Skeletal muscle satellite cell (primary cell): Measurements from ENCODE around the gene PLEKHA1.
A peak's percentile ranks its signal among the peaks of the same experiment; 100 is the strongest.

ENCODE experiments used
- H3K27me3 ChIP-seq: 2 replicates; pipeline ENCODE4 v1.7.0; 2013; ENCODE audit warnings: low read length; ENCODE audit not compliant: control insufficient read depth, insufficient read depth
- H3K36me3 ChIP-seq: 2 replicates; pipeline ENCODE4 v1.7.0; 2013; ENCODE audit warnings: mild to moderate bottlenecking, control low read depth, low read length; ENCODE audit not compliant: insufficient read depth
- H3K4me1 ChIP-seq: 2 replicates; pipeline ENCODE4 v1.7.0; 2013; ENCODE audit warnings: low read length; ENCODE audit not compliant: control insufficient read depth, insufficient read depth
- H3K4me2 ChIP-seq: 2 replicates; pipeline ENCODE4 v1.7.0; 2013; ENCODE audit warnings: mild to moderate bottlenecking, low read length
- H3K4me3 ChIP-seq: 2 replicates; pipeline ENCODE4 v1.7.0; 2013; ENCODE audit warnings: low read length
- H3K9ac ChIP-seq: 2 replicates; pipeline ENCODE4 v1.7.0; 2013; ENCODE audit warnings: mild to moderate bottlenecking, low read depth, low read length, moderate library complexity
- H3K9me3 ChIP-seq: replicated peaks from 2 replicates; pipeline ENCODE4 v1.7.0; 2013; ENCODE audit warnings: mild to moderate bottlenecking, control low read depth, low read length

PLEKHA1 gene

GRCh38 chr10:122465401-122466040 is 91.0 kb downstream of the PLEKHA1 start:
- Histone ChIP-seq H3K9ac (no peak overlapping the region), H3K27me3 (no peaks in the 10 kb centered on the region), H3K4me1 (peaks cover 53% of the 10 kb centered on the region), H3K36me3 (peaks cover 41% of the 10 kb centered on the region), H3K4me2 (peak overlapping the region; percentile 97), H3K9me3 (no peaks in the 10 kb centered on the region), H3K4me3 (no peak overlapping the region)

- no peak overlapping the region for H3K4me3 ChIP-seq
- H3K9me3 ChIP-seq, result no peaks in the 10 kb centered on the region
- peak overlapping the region; percentile 4 for H3K4me2 ChIP-seq
- H3K27me3 ChIP-seq, result no peaks in the 10 kb centered on the region
- H3K9ac ChIP-seq, result no peak overlapping the region
- peaks cover 63% of the 10 kb centered on the region for H3K4me1 ChIP-seq
- H3K36me3 ChIP-seq, result peaks cover 41% of the 10 kb centered on the region
These were observed 92.5 kb downstream of the PLEKHA1 start for GRCh38 chr10:122466951-122467381.

- peaks cover 68% of the 10 kb centered on the region for H3K4me1 ChIP-seq
- H3K4me2 ChIP-seq, result peak overlapping the region; percentile 74
- H3K9me3 ChIP-seq, result no peaks in the 10 kb centered on the region
- H3K36me3 ChIP-seq, result peaks cover 41% of the 10 kb centered on the region
- no peak overlapping the region for H3K4me3 ChIP-seq
- H3K27me3 ChIP-seq, result no peaks in the 10 kb centered on the region
- no peak overlapping the region for H3K9ac ChIP-seq
These were observed 93.2 kb downstream of the PLEKHA1 start for GRCh38 chr10:122467701-122468100.

DNA sequence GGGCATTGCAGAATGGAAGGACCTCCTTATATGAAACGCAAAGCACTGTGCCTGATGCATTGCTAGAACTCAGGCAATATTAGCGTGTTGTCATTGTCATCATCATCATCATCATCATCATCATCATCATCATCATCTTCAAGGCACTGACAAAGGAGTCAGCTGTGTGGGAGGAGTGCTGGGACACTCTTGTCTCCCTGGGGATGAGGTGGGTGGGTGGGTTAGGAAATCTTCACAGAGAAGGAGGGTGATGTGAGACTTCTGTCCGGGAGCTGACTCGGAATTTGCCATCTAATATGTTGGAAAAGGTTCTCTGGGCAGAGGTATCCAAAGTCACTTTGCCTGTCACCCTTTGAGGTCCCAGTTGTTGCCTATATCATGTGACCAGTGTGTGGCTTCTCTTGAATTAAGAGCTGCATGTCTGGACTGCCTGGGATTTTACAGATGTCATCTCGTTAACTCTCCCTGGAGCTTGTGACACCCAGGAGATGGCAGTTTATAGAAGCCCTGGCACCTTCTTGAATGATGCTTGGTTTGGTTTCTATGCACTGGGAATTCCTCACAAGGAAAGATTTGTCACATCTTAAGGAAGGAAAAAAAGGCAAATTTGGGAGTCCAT is 93.9 kb downstream of the PLEKHA1 start:
- peaks cover 37% of the 10 kb centered on the region for H3K36me3 ChIP-seq
- no peaks in the 10 kb centered on the region for H3K9me3 ChIP-seq
- peak overlapping the region; percentile 25 for H3K4me3 ChIP-seq
- H3K9ac ChIP-seq, result peak overlapping the region; percentile 66
- no peaks in the 10 kb centered on the region for H3K27me3 ChIP-seq
- H3K4me2 ChIP-seq, result peak overlapping the region; percentile 74
- H3K4me1 ChIP-seq, result peaks cover 66% of the 10 kb centered on the region

GRCh38 chr10:122468926-122469781 is 94.6 kb downstream of the PLEKHA1 start:
- Histone ChIP-seq H3K9ac (peak overlapping the region; percentile 68), H3K4me1 (peaks cover 60% of the 10 kb centered on the region), H3K4me2 (peak overlapping the region; percentile 74), H3K9me3 (no peaks in the 10 kb centered on the region), H3K4me3 (peak overlapping the region; percentile 49), H3K27me3 (no peaks in the 10 kb centered on the region), H3K36me3 (peaks cover 29% of the 10 kb centered on the region)

DNA sequence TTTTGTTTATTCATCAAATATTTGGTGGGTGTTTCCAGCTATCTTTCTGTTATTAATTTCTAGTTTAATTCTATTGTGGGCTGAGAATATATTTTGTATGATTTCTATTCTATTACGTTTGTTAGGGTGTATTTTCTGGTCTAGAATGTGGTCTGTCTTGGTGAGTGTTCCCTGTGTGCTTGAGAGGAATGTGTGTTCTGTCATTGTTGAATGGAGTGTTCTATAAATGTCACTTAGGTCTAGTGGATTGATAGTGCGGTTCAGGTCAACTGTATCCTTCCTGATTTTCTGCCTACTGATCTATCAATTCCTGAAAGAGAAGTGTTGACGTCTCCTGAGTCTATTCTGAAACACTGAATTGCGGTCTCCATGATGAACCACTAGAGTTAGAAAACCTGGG is 95.3 kb downstream of the PLEKHA1 start:
- Histone ChIP-seq H3K9me3 (no peaks in the 10 kb centered on the region), H3K27me3 (no peaks in the 10 kb centered on the region), H3K36me3 (peaks cover 30% of the 10 kb centered on the region), H3K4me3 (peak overlapping the region; percentile 49), H3K4me2 (peak overlapping the region; percentile 72), H3K9ac (peak overlapping the region; percentile 68), H3K4me1 (peaks cover 60% of the 10 kb centered on the region)

DNA sequence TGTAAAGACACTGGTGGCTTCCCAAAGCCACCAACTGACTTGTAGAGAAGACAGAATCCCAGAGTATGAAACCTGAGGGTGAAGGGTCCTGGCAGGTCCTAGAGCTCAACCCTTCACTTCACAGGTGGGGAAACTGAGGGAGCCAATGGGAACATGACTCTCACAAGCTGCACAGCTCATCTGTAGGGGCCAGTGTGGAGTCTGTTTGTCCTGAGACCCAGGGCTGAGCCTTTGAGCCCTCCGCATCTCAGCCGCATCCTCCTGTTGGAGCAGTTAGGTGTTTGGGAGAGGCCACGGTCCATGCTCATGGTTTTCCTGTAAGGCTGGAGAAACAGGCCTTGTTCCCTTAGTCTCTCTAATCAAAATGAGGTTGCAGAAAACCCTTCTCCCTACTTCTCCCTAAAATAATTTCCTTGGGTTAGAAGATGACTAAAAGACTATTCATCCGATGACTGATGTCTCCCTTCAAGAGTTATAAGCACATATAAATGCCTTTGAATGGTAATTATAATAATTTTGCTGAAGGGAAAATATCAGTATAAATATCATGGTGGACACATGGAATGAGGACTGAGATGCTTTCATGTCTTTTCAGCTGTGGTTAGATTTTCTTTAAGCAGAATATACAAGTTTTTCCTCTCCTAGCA is 97.1 kb downstream of the PLEKHA1 start:
- H3K9me3 ChIP-seq, result no peaks in the 10 kb centered on the region
- H3K27me3 ChIP-seq, result no peaks in the 10 kb centered on the region
- H3K9ac ChIP-seq, result no peak overlapping the region
- H3K36me3 ChIP-seq, result peaks cover 32% of the 10 kb centered on the region
- peak overlapping the region; percentile 24 for H3K4me3 ChIP-seq
- peaks cover 73% of the 10 kb centered on the region for H3K4me1 ChIP-seq
- peak overlapping the region; percentile 27 for H3K4me2 ChIP-seq

GRCh38 chr10:122473116-122473515 is 98.6 kb downstream of the PLEKHA1 start:
- Histone ChIP-seq H3K4me2 (no peak overlapping the region), H3K9ac (no peak overlapping the region), H3K36me3 (peaks cover 25% of the 10 kb centered on the region), H3K4me3 (no peak overlapping the region), H3K27me3 (no peaks in the 10 kb centered on the region), H3K9me3 (no peaks in the 10 kb centered on the region), H3K4me1 (peaks cover 65% of the 10 kb centered on the region)

DNA sequence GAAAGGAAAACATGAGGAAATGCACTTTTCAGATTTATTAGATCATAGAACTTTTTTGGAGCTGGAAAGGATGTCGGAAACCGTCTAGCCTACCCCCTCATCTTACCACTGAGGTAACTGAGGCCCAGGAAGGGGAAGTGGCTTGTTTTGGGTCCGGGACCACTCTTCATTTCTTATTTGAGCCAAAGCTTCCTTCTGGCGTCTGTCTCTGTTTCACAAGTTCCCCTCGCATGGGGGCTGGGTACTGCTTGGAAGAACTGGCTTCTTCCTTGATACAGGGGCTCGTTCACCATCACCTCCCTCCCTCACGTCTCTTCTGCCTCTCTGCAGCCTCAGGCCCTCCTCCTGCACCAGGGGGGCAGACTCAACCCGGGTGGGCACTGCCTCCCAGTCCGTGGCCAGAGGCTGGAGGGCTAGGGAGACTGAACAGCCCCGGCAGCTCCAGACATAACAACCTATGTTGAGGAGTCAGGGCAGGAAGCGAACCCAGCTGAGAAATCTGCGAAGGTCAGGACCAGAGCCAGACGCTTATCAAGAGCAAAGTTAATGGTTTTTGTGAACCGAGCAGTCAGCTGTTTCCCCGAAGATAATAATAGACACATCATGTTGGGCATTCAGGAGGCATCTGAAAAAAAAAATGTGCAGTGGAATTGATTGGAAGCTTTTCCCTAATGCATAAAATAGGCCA is 99.8 kb downstream of the PLEKHA1 start:
- no peak overlapping the region for H3K4me3 ChIP-seq
- no peaks in the 10 kb centered on the region for H3K27me3 ChIP-seq
- H3K4me1 ChIP-seq, result peaks cover 56% of the 10 kb centered on the region
- H3K36me3 ChIP-seq, result peaks cover 29% of the 10 kb centered on the region
- H3K4me2 ChIP-seq, result peak overlapping the region; percentile 52
- no peak overlapping the region for H3K9ac ChIP-seq
- H3K9me3 ChIP-seq, result no peaks in the 10 kb centered on the region

GRCh38 chr10:122475100-122475499 is 100.6 kb downstream of the PLEKHA1 start:
- H3K4me2 ChIP-seq, result peak overlapping the region; percentile 52
- peaks cover 29% of the 10 kb centered on the region for H3K36me3 ChIP-seq
- no peaks in the 10 kb centered on the region for H3K27me3 ChIP-seq
- H3K9ac ChIP-seq, result peak overlapping the region; percentile 24
- no peak overlapping the region for H3K4me3 ChIP-seq
- no peaks in the 10 kb centered on the region for H3K9me3 ChIP-seq
- peaks cover 48% of the 10 kb centered on the region for H3K4me1 ChIP-seq
